Head of caudate nucleus (tissue), 42 donors: ENCODE results near the gene ENG.

Source experiments
- DNase-seq, 42 donors: peaks; one replicate each; pipeline versions ENCODE4 v3.0.0 to v3.0.0-alpha.2; 2020 to 2021; ENCODE audit warnings: mixed read lengths in 7 of 42
- intact Hi-C: fragments of 100-400 bp; cut with DNase I; formaldehyde crosslinking; loops from one replicate; pipeline ENCODE4 v1.15.0; 2022

ENG gene

DNA sequence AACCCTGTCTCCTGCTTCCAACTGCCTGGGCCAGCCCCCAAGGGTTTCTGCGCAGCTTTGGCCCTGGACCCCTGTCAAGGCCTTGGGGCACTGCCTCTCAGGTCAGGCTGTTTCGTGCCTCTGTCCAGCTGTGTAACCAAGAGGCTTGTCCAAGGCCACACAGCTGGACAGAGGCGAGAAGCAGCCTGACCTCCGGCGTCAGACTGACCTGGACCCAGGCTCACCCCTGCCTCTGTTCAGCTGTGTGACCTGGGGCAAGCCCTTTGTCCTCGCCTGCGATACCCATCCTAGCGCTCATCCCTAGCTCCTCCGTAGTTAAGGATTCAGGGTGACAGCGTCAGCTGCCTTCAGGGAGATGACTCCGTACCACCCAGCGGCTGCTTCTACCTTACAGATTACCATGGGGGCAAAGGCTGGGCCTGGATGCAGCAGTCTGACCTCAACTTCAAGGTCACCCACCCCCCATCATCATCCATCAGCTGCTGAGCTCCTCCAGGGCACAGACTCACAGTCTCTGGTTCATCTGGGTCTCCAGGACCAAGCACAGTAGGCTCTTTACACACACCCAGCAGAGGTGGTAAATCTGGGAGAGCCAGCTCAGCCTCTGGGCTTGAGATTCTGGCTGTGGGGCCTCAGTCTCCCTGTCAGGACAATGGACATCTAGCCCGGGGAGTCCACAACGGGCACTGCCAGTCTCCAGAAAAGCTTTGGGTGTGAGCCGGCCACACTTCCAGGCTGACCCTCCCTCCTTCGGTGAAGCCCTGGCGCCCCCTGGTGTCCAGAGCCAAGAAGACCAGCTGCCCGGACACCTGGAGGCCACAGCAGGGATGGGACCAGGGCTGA is 15.1 kb upstream of the ENG start:
- intact Hi-C loops = loop anchor here (5.0 to 10.0 kb wide), 3 partner anchors 48 to 135 kb away; partner anchors contain the start of genes ST6GALNAC4 and TOR2A

DNA sequence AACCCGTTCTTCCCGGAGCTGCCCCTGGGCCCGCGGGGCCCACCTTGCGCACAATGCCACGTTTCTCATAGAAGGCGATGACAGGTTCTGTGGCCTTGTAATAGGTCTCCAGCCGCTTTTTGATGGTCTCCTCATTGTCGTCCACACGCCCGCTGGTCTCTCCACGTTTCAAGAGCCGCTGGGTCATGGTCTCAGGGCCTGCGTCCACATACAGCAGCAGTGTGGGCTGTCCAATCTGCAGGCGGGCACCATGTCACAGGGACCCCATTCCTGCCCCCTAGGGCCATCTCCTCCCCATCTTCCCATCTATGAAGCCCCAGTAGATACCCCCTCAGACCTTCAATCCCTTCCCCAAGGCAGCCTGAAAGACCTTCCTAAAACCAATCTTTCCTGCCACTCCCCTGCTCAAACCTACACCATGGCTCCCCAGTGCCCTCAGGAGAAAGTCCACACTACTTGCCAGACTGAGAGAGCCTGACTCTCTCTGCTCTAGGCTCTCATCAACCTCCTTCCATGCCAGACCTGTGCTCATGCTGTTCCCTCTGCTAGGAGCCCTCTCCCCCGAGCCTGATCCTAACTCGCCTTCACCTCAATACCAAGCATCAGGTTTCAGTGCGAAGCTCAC is 13.9 kb upstream of the ENG start:
- intact Hi-C loops = no loop called here
- DNase-seq = no peak

More for the DNA sequence above, 15.1 kb upstream of the ENG start:
- peak; percentile 54 to 92 (median 82) for DNase-seq

DNA sequence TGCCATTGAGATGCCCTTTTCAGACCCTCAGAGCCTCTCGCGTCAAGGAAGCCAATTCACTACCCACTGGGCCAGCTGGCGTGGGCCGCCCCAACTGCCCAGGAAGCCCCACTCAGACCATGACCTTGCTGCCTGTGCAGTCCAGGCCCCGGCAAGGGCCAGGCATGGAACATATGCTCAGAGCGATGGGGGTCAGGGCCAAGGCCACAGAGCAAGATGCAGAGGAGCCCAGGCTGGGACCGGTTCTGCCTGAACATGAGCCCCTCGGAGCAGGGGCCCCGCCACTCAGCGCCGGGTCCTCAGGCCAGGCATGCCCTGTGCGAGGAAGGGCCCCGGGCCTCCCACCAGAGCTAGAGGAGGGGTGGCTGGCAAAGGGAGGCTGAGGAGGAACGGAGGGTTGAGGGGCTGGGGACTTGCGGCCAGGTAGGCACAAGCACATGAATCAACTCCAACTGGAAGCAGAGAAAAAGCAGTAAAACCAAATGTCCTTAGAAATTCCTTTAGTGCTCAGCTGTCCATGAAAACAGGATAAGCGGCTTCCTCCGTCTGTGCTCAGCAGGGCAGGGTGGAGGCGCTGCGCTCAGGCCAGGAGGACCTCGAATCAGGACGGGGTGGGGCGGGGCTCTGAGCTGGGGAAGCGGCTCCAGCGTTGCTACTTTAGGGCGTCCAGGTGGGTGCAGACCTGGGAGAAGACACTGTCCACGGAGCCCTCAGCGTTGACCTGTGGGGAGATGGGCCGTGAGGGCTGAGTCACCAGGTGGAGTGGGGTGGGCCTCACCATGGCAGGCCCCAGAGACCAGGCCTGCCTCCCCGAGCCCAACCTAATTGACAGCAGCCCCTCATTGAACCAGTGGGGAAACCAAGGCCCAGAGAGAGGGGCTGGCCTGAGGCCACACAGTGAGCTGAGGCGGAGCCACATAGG is 13.2 kb upstream of the ENG start:
- no peak for DNase-seq
- intact Hi-C loops = no loop called here

DNA sequence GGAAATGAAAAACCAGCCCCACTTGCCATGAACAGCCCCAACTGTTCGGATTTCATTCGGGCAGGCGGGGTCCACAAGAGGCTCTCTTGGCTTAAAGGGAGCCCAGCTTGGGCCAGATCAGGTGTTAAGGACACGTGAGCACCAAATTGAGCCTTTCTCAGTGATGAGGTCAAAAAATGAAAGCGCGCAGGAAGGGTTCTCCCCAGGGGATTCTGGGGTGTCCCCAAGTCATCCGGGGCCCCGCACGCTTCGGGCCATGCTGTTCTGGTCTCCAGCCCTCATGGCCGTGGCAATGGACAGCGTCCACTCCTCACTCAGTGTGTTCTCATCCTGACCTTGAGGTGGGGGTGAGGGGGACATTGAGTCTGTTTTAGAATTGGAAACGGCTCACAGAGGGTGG is 12.1 kb upstream of the ENG start:
- DNase-seq = no peak
- intact Hi-C loops = no loop called here

DNA sequence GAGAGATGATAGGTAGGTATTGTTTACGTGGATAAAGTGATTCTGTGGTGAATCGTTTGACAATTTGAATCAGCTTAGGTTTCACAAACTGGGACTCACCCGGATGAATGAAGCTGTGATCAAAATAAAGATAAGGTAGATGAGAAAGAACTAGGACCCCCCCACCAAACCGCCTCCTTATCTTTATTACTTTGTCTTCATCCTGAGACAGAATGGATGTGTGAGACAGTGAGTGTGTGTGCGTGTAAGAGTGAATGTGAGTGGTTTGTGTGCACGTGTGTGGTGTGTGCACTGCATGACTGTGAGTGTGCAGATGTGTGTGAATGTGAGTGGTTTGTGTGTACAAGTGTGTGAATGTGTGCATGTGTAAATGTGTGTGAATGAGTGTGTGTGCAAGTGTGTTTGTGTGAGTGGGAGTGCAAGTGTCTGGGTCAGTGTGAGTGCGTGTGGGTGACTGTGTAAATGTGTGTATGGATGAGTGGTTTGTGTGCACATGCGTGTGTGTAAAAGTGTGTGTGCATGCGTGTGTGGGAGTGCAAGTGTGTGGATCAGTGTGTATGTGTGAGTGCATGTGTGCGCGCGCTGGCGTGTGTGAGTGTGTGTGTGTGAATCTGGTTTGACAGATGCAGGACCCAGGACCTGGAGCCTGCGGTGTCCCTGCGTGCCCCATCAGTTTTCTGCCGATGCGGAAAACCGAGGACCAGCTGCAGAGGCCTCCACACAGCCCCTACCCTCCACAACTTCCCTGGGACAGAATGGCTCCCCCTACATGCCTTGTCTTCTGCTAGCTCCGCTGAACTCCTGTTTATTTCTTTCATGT is 11.4 kb upstream of the ENG start:
- no peak for DNase-seq
- intact Hi-C loops = no loop called here

DNA sequence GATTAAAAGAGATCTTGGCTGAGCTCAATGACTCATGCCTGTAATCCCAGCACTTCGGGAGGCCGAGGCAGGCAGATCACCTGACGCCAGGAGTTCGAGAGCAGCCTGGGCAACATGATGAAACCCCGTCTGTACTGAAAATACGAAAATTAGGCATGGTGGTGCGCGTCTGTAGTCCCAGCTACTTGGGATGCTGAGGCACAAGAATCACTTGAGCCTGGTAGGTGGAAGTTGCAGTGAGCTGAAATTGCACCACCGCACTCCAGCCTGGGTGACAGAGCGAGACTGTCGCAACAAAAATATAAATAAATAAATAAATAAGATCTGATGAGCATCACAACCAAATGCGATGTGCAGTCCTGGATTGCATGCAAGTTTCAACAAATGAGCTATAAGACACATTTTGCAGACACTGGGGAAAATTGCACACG is 8.7 kb upstream of the ENG start:
- no peak for DNase-seq
- intact Hi-C loops = no loop called here

DNA sequence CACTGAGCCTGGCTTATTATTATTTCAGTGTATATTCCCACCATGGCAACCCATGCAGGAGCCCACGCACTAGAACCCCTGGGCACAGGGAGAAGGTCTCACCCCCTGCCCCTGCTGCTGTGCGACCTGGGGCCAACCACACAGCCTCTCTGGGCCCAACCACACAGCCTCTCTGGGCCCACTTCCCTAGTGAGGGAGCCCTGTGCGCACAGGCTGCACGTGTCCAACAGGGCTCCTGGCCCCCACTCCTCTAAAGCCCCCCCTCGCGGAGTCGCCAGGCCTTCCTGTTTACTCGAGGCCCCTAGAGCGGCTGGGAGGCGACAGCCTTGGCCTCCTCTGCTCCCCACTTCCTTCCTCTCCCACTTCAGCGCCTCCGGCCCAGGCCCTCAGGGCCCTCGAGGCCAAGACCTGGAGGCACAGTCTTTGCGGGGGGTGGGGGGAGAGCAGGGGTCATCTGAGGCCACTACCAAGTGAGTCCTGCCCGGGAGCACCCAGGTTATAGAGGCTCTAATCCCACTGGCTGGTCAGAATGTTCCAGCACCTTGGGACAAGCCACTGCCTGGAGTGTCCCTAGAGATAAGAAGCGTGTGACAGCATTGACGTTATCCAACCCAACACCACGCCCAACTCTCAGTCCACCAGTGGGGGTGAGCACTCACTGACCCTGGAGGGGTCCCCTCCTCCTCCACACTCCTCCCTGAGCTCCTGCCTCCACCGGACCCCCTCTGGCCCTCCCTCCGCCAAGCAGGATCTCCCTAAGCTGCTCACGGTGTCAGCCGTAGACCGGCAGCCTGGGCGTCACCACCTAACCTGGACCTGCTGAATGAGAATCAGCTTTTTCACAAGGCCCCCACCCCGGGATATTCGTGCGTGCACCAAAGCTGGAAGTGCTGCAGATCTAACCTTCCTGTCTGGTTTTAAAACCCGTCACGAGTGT is 7.9 kb upstream of the ENG start:
- intact Hi-C loops = no loop called here
- peak in 41 of 42 donors; percentile 20 to 72 (median 50) for DNase-seq

DNA sequence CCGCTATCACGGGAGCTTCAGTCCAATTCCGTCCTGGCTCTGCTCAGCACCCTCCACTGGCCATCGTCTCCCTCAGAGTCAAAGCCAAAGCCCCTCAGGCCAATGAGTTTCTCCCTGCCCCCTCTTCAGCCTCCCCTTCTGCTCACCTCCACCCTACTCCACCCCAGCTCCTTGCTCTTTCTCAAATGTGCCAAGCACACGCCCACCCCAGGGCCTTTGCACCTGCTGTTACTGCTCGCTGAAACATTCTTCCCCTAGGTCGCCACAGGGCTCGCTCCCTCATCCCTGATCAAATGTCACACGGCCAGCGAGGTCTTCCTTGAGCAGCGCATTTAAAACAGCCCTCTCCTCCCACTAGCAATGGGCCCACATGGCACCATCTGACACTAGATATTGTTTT is 6.3 kb upstream of the ENG start:
- DNase-seq = no peak

DNA sequence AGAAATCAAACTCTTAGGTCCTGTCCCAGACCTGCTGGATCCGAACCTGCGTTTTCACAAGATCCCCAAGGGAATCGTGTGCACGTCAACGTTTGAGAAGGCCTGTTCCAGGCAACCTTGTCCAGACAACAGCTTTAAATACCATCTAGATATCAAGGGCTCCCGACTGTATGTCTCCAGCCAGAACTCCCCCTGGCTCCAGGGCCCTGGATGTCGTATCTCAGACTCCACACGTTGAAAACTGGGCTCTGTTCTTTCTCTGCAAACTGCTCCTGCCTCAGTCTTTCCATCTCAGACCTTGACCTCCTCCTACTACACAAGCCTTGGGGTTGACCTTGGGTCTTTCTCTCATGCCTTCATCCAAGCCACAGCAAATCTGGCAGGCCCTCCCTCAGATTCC is 5.8 kb upstream of the ENG start:
- no peak for DNase-seq
- intact Hi-C loops = no loop called here

More for the DNA sequence above, 6.3 kb upstream of the ENG start:
- intact Hi-C loops = no loop called here

DNA sequence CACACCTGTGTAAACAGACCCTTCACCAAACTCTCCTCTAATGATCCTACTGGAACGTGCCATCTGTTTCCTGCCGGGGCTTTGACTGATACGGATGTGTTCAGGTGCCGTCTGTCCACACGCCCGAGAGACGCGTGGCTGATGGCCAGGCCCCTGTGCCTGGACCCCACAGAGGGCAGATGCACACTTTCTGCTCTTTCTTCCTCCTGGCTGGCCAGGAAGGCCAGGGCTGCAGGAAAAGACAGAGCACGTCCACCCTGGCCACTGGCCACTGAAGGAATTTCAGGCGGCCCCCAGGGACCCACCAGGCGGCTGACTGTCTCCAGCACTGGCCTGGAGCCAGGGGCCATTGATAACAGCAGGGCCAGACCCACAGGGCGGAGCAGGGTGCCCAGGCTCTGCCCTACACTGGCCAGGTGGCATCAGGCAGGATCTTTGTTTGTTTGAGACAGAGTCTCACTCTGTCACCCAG is 3.6 kb upstream of the ENG start:
- intact Hi-C loops = no loop called here
- no peak for DNase-seq

DNA sequence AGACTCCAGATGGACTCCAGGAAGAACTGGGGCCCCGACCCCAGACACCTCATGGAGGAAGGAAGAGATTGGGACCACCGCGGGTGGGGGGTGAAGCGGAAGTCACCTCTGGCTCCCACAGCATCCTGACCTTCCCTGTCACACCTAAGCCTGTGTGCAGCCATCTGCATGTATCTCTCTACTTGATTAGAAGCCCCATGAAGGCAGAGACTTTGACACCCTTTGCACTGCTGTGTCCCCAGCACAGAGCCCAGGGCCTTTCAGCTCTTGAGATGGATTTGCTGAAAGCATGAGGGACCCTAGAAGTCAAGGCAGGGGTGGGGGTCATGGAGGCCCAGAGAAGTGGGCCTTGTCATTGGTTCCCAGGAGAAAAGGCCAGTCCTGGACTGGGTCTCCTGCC is 2.8 kb upstream of the ENG start:
- intact Hi-C loops = no loop called here
- DNase-seq = no peak

DNA sequence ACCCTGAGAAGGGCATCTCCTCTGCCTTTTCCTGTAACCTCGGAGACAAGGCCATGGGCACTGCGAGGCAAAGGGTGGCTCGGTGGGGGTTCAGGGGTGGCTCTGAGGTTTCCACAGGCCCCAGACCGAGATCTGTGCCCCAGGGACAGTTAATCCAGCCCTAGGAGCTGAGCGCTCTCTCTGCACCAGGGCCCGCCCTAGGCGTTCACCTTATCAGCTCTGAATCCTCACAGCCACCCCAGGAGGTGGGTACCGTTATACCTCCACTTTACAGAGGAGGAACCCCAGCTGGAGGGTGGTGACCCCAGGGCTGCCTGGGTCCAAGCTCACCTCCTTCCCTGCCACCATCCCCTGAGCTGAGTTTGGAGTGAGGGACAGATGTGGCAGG is 2.3 kb upstream of the ENG start:
- intact Hi-C loops = no loop called here
- no peak for DNase-seq

DNA sequence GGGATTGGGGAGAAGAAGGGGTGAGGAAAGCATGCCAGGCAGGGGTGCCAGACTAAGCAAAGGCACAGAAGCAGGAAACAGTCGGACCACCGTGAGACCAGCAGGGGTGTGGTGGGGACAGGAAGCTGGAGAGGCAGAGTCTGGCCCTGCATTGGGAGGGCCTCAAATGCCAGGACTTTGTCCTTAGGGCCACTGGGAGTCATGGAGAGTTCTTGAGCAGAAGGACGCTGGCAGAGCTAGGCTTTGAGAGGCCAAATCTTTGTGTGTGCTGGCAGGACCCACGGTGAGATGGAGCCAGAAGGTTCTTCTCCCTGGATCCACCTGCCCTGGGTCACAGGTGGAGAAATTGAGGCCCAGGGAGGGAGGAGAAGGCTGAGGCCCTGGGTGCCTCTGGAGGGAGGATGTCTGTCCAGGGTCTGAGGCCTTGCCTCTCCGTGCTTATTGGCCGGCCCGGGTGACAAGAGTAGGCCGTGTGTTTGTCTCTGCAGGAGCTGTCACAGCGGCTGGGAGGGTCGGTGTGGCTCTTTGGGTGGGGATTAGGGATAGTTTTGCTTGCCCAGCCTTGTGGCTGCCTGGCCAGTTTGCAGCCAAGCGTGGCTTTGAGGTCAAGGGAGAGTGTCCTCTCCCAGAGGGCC is 1.8 kb upstream of the ENG start:
- DNase-seq = no peak
- intact Hi-C loops = no loop called here

DNA sequence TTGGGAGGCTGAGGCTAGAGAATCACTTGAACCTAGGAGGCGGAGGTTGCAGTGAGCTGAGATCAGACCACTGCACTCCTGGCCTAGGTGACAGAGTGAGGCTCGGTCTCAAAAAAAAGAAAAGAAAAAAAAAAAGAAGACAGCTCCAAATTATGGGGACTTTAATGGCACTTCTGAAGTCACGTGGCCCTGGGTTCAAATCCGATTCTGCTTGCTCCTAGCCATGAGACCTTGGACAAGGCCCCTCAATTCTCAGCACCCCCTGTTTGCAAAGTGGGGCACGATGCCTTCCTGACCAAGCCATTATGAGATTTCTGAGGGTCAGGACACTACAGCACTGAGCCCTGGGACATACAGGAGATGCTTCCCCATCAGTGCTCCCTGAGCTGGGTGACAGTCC is 1.1 kb upstream of the ENG start:
- DNase-seq = no peak
- intact Hi-C loops = no loop called here

DNA sequence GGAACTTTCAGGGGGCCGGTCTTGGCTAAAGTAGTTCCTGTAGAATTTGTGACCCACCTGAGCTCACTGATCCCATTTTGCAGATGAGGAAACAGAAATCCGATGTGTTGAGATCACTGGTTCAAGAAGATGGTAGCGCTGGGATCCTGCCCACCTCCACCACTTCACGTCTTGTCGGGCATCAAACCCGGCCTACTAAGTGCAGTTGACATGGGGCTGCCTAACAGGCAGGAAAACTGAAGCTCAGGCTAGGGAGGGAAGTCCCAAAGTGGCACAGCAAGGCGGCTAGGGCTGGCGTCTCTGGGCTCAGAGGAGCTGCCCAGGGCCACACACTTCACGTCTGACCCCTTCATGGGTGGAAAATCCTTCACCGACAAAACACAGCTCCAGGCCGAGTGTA is 502 bp upstream of the ENG start:
- DNase-seq = no peak
- intact Hi-C loops = no loop called here

DNA sequence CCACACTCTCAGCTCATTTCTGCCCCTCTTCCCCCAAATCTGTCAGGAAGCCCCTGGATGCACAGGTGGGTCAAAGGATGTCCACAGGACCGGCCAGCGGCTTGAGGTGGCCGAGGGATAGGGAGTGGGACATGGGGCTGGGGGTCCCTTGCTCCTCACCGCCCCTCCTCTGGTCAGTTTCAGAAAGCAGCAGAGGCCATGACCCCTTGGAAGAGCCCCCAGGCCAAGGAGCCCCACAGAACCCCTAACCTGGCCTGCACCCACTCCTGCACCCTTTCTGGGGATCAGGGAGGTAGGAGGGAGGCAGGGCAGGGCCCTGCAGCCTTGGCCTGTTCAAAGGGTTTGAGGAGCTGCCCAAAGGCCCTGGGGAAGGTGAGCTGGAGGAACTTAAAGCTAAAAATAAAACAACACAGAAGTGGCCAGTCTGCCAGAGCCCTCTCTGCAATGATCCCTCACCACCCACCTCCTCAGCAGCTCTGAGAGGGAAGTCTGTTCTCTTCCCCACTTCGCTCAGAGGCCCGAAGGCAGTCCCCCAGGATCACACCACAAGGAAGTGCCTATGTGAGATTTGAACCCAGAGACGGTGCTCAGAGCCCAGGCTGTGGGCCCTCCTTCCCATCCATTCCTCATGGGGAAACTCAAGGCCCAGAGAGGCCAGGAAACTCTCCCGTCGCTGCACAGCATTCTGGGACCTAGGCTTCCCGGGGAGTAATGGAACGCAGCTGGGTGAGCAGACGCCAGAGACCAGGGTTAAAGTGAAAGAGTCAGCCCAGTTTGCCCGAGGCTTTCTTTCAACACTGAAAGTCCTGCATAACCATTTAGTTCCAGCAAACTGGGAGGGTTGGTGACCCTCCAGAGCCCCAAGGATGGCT is 910 bp downstream of the ENG start:
- DNase-seq = no peak

More for the DNA sequence above, 910 bp downstream of the ENG start:
- intact Hi-C loops = no loop called here
